ENCODE measurements around the gene GLIS2. TPM values are rescaled to one million over a fixed set of nuclear protein-coding genes. Genes with fewer than 3 reads are reported as not detected.

The GLIS2 gene
- total RNA-seq, 1 donor from 2014 or later = 16.6 TPM

GRCh38 chr16:4359914-4360313, 44.0 kb downstream of the GLIS2 start:
- intact Hi-C loops (cut with micrococcal nuclease) = loop anchor here (10.0 kb wide), 1 partner anchor 45 kb away; no protein-coding TSS in a partner anchor
- DNase-seq = no peak
- ATAC-seq = no peak

- ATAC-seq = no peak
- intact Hi-C loops (cut with micrococcal nuclease) = no loop called here
Measured at GRCh38 chr16:4360538-4361021, 44.7 kb downstream of the GLIS2 start.

GRCh38 chr16:4361033-4361943, 45.4 kb downstream of the GLIS2 start:
- peak; percentile 16 for DNase-seq
- intact Hi-C loops (cut with micrococcal nuclease) = no loop called here
- ATAC-seq = no peak

More at GRCh38 chr16:4360538-4361021, 44.7 kb downstream of the GLIS2 start:
- no peak for DNase-seq

- intact Hi-C loops (cut with micrococcal nuclease) = no loop called here
- no peak for ATAC-seq
- DNase-seq = no peak
Measured at GRCh38 chr16:4361944-4362311, 46.1 kb downstream of the GLIS2 start.

GRCh38 chr16:4362476-4363135, 46.7 kb downstream of the GLIS2 start:
- intact Hi-C loops (cut with micrococcal nuclease) = no loop called here
- ATAC-seq (no peak), DNase-seq (peak; percentile 36)

GRCh38 chr16:4364196-4365013, 48.5 kb downstream of the GLIS2 start:
- intact Hi-C loops (cut with micrococcal nuclease) = no loop called here
- DNase-seq (no peak), ATAC-seq (no peak)

- intact Hi-C loops (cut with micrococcal nuclease) = no loop called here
- ATAC-seq (no peak), DNase-seq (no peak)
Measured at GRCh38 chr16:4365014-4365406, 49.1 kb downstream of the GLIS2 start.

- ATAC-seq (no peak), DNase-seq (no peak)
- intact Hi-C loops (cut with micrococcal nuclease) = no loop called here
Measured at GRCh38 chr16:4365615-4366014, 49.7 kb downstream of the GLIS2 start.

GRCh38 chr16:4366016-4366415, 50.1 kb downstream of the GLIS2 start:
- no peak for ATAC-seq
- intact Hi-C loops (cut with micrococcal nuclease) = no loop called here
- no peak for DNase-seq

GRCh38 chr16:4367393-4367856, 51.6 kb downstream of the GLIS2 start:
- ATAC-seq = no peak
- no peak for DNase-seq
- intact Hi-C loops (cut with micrococcal nuclease) = no loop called here

GRCh38 chr16:4369007-4369733, 53.3 kb downstream of the GLIS2 start:
- intact Hi-C loops (cut with micrococcal nuclease) = no loop called here
- peak; percentile 32 for DNase-seq

GRCh38 chr16:4370151-4370550, 54.3 kb downstream of the GLIS2 start:
- no peak for ATAC-seq
- intact Hi-C loops (cut with micrococcal nuclease) = no loop called here
- no peak for DNase-seq

More at GRCh38 chr16:4369007-4369733, 53.3 kb downstream of the GLIS2 start:
- ATAC-seq = no peak

- intact Hi-C loops (cut with micrococcal nuclease) = no loop called here
- ATAC-seq (peak; percentile 56), DNase-seq (peak; percentile 86)
Measured at GRCh38 chr16:4370570-4371356, 54.9 kb downstream of the GLIS2 start.

GRCh38 chr16:4371357-4372000, 55.6 kb downstream of the GLIS2 start, which contains the start of gene VASN:
TSS of gene VASN (plus strand) at chr16:4371848. CDS start at chr16:4380878, 9,030 bp downstream.
- DNase-seq (peak; percentile 91), ATAC-seq (peak; percentile 78)
- intact Hi-C loops (cut with micrococcal nuclease) = no loop called here

GRCh38 chr16:4372001-4372577, 56.2 kb downstream of the GLIS2 start:
- ATAC-seq (peak; percentile 1), DNase-seq (no peak)
- intact Hi-C loops (cut with micrococcal nuclease) = no loop called here

GRCh38 chr16:4372578-4373355, 56.9 kb downstream of the GLIS2 start:
- no peak for ATAC-seq
- no peak for DNase-seq
- intact Hi-C loops (cut with micrococcal nuclease) = no loop called here

All from left ventricle myocardium superior (tissue), 1 donor.